ENCODE data around the gene ATP6V0D1.

The ATP6V0D1 gene

GRCh38 chr16:67400901-67401300 lies 80.1 kb downstream of the ATP6V0D1 start:
- DNase-seq, result no peak

GRCh38 chr16:67399749-67400704 lies 80.9 kb downstream of the ATP6V0D1 start:
- DNase-seq, result no peak

- DNase-seq, result no peak
Measured at GRCh38 chr16:67399218-67399733, 81.7 kb downstream of the ATP6V0D1 start.

GRCh38 chr16:67398546-67399217 lies 82.3 kb downstream of the ATP6V0D1 start:
- no peak for DNase-seq

GRCh38 chr16:67397812-67398545 lies 83.0 kb downstream of the ATP6V0D1 start:
- DNase-seq, result no peak

- DNase-seq, result no peak
Measured at GRCh38 chr16:67397036-67397801, 83.7 kb downstream of the ATP6V0D1 start.

GRCh38 chr16:67396159-67397035 lies 84.6 kb downstream of the ATP6V0D1 start:
- DNase-seq, result no peak

GRCh38 chr16:67395458-67396158 lies 85.3 kb downstream of the ATP6V0D1 start:
- DNase-seq, result no peak

GRCh38 chr16:67395105-67395457 lies 85.9 kb downstream of the ATP6V0D1 start:
- DNase-seq, result no peak

- no peak for DNase-seq
Measured at GRCh38 chr16:67394155-67395104, 86.5 kb downstream of the ATP6V0D1 start.

GRCh38 chr16:67393788-67394154 lies 87.2 kb downstream of the ATP6V0D1 start:
- no peak for DNase-seq

GRCh38 chr16:67393111-67393787 lies 87.7 kb downstream of the ATP6V0D1 start, which contains the start of gene TPPP3:
TSS of gene TPPP3 (minus strand) at chr16:67393498. CDS start at chr16:67391111, 2,387 bp downstream.
- DNase-seq, result no peak

- DNase-seq, result no peak
Measured at GRCh38 chr16:67392301-67393059, 88.5 kb downstream of the ATP6V0D1 start.

- no peak for DNase-seq
Measured at GRCh38 chr16:67391424-67392300, 89.3 kb downstream of the ATP6V0D1 start.

GRCh38 chr16:67390816-67391423 lies 90.0 kb downstream of the ATP6V0D1 start:
- DNase-seq, result no peak
